T-helper 2 cell treated with Interferon-gamma antibody and Interleukin-4, amounts not matched to agents 5 μg/mL and 100 μg/mL, for 36 hours (primary cell): ENCODE data around the gene WNT2.
"Not testable (repeated sequence)": the region's sequence is repeated elsewhere in the genome, so short reads cannot be mapped to it uniquely, and the experiment has no call there.

Experiments used
- DNase-seq: peaks from one replicate; pipeline ENCODE4 v3.0.0; 2021; ENCODE audit warnings: low spot score
- H3K27ac Mint-ChIP-seq: one replicate; pipeline ENCODE4 v1.8.0; 2021; ENCODE audit warnings: mild to moderate bottlenecking, mixed read lengths
- H3K27me3 Mint-ChIP-seq: one replicate; pipeline ENCODE4 v1.8.0; 2021; ENCODE audit warnings: low read depth, mixed read lengths
- H3K36me3 Mint-ChIP-seq: one replicate; pipeline ENCODE4 v1.8.0; 2021; ENCODE audit warnings: low read depth, mixed read lengths
- H3K4me1 Mint-ChIP-seq: one replicate; pipeline ENCODE4 v1.8.0; 2021; ENCODE audit warnings: low read depth, mixed read lengths
- H3K4me3 Mint-ChIP-seq: one replicate; pipeline ENCODE4 v1.8.0; 2022; ENCODE audit warnings: mild to moderate bottlenecking, moderate library complexity, mixed read lengths
- H3K9me3 Mint-ChIP-seq: one replicate; pipeline ENCODE4 v1.8.0; 2021; ENCODE audit warnings: mixed read lengths

Gene WNT2

DNA sequence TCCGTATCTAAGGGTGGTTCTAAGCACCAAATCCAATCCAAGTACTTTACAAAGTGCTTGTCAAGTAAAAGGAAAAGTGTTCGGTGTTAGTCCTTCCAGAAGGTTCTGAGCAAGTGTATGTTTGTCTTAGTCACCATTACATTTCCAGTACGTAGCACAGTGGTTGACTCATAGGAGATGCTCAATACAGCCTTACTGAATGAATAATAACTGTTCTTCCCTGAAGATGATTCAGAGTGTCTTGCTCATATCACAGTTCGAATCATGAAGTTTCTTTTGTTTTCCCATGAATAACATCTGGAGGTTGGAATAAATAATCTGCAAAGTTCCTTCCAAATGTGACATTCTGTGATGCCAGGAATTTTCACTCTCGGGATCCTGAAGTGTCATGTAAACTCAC lies 53.4 kb downstream of the WNT2 start:
- Mint-ChIP-seq H3K36me3 (no peaks in the 10 kb centered on the region), H3K9me3 (no peaks in the 10 kb centered on the region), H3K4me3 (no peak overlapping the region), H3K4me1 (no peaks in the 10 kb centered on the region), H3K27me3 (no peaks in the 10 kb centered on the region), H3K27ac (no peak overlapping the region)
- DNase-seq = no peak

- Mint-ChIP-seq H3K27ac (no peak overlapping the region), H3K9me3 (no peaks in the 10 kb centered on the region), H3K4me1 (no peaks in the 10 kb centered on the region), H3K4me3 (no peak overlapping the region), H3K36me3 (no peaks in the 10 kb centered on the region), H3K27me3 (peaks cover 9% of the 10 kb centered on the region)
- DNase-seq = no peak
Measured at GRCh38 chr7:117264716-117265115, 58.1 kb downstream of the WNT2 start.

DNA sequence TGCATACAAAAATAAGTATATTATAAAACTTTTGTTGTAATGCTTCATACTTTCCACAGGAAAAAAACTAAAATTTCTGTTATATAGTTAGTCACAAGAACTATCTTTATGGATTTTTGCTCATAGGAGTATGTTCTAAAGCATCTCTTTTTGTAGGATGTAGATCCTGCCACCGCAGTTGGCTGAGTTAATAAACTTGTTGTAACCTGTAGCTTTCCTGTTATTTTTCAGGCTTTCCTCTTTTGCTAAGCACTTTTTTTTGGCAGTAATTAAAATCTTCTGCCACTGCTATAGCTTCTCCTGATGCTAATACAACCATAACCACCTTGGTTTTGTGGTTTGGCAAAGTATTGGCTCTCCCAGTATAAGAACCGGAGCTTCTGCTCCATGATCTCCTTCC lies 60.3 kb downstream of the WNT2 start:
- H3K4me3 Mint-ChIP-seq = no peak overlapping the region
- no peak overlapping the region for H3K27ac Mint-ChIP-seq
- H3K27me3 Mint-ChIP-seq = peaks cover 9% of the 10 kb centered on the region
- H3K36me3 Mint-ChIP-seq = no peaks in the 10 kb centered on the region
- no peak for DNase-seq
- no peaks in the 10 kb centered on the region for H3K9me3 Mint-ChIP-seq
- no peaks in the 10 kb centered on the region for H3K4me1 Mint-ChIP-seq

- no peaks in the 10 kb centered on the region for H3K36me3 Mint-ChIP-seq
- no peak overlapping the region for H3K4me3 Mint-ChIP-seq
- no peak for DNase-seq
- H3K9me3 Mint-ChIP-seq = no peaks in the 10 kb centered on the region
- no peaks in the 10 kb centered on the region for H3K4me1 Mint-ChIP-seq
- H3K27ac Mint-ChIP-seq = no peak overlapping the region
- H3K27me3 Mint-ChIP-seq = peaks cover 9% of the 10 kb centered on the region
Measured at GRCh38 chr7:117259615-117260014, 63.2 kb downstream of the WNT2 start.

DNA sequence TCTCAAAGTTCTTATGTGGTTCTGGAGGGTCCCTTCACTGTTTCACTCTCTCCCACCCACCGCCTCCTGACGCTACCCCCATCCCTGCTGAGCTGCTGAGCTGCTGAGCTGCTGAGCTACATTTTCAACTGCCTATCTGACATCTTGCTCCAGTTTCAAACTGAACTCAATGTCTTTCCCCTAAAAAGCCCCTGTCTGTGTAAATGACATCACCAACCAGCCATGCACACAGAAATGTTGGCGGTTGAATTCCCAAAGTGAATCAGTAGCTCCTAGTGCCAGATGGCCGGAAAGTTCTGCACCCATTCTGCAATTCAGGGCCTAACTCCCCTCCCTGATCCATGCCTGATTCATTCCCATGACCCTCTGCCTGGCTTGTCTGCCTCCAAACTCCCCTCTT lies 71.2 kb downstream of the WNT2 start:
- Mint-ChIP-seq H3K9me3 (no peaks in the 10 kb centered on the region), H3K27ac (no peak overlapping the region), H3K36me3 (no peaks in the 10 kb centered on the region), H3K27me3 (peaks cover 5% of the 10 kb centered on the region), H3K4me1 (no peaks in the 10 kb centered on the region), H3K4me3 (no peak overlapping the region)
- DNase-seq = no peak

GRCh38 chr7:117250801-117251200 lies 72.1 kb downstream of the WNT2 start:
- no peak for DNase-seq
- no peaks in the 10 kb centered on the region for H3K4me1 Mint-ChIP-seq
- H3K9me3 Mint-ChIP-seq = peaks cover 3% of the 10 kb centered on the region

GRCh38 chr7:117250245-117250644 lies 72.6 kb downstream of the WNT2 start:
- peaks cover 9% of the 10 kb centered on the region for H3K9me3 Mint-ChIP-seq
- H3K27me3 Mint-ChIP-seq = peaks cover 5% of the 10 kb centered on the region
- no peaks in the 10 kb centered on the region for H3K4me1 Mint-ChIP-seq
- DNase-seq = no peak
- H3K36me3 Mint-ChIP-seq = no peaks in the 10 kb centered on the region
- H3K27ac Mint-ChIP-seq = no peak overlapping the region
- no peak overlapping the region for H3K4me3 Mint-ChIP-seq

More at GRCh38 chr7:117250801-117251200, 72.1 kb downstream of the WNT2 start:
- H3K4me3 Mint-ChIP-seq = no peak overlapping the region
- no peaks in the 10 kb centered on the region for H3K36me3 Mint-ChIP-seq
- no peak overlapping the region for H3K27ac Mint-ChIP-seq
- H3K27me3 Mint-ChIP-seq = peaks cover 5% of the 10 kb centered on the region

DNA sequence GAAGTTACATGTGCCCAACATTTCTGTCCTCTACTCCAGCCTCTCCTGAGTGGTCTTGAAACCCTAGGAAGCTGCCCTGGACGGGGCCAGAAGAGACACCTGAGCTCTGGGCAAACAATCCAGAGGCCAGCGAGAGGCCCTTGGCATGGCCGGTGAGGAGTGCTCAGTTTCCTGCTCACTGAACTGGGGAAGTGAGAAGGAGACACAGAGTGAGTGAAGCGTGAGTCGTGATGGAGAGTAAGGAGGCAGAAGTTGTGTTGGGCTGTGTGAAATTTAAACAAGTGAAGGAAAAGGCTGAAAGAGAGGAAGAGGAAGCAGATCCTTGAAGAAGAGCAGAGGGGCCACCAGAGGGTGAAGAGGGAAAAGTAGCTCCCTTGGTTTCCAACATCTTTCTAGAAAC lies 73.2 kb downstream of the WNT2 start:
- H3K27me3 Mint-ChIP-seq = peaks cover 5% of the 10 kb centered on the region
- no peak overlapping the region for H3K4me3 Mint-ChIP-seq
- no peaks in the 10 kb centered on the region for H3K4me1 Mint-ChIP-seq
- H3K27ac Mint-ChIP-seq = no peak overlapping the region
- no peak for DNase-seq
- H3K36me3 Mint-ChIP-seq = no peaks in the 10 kb centered on the region
- H3K9me3 Mint-ChIP-seq = peaks cover 9% of the 10 kb centered on the region

- no peaks in the 10 kb centered on the region for H3K36me3 Mint-ChIP-seq
Measured at GRCh38 chr7:117248829-117249228, 74.0 kb downstream of the WNT2 start.

GRCh38 chr7:117247809-117248208 lies 75.0 kb downstream of the WNT2 start:
- H3K9me3 Mint-ChIP-seq = peaks cover 9% of the 10 kb centered on the region
- no peak overlapping the region for H3K4me3 Mint-ChIP-seq
- no peak for DNase-seq
- H3K27me3 Mint-ChIP-seq = peaks cover 5% of the 10 kb centered on the region
- H3K27ac Mint-ChIP-seq = no peak overlapping the region
- H3K4me1 Mint-ChIP-seq = no peaks in the 10 kb centered on the region
- H3K36me3 Mint-ChIP-seq = no peaks in the 10 kb centered on the region

More at GRCh38 chr7:117248829-117249228, 74.0 kb downstream of the WNT2 start:
- H3K27me3 Mint-ChIP-seq = peaks cover 5% of the 10 kb centered on the region
- H3K4me3 Mint-ChIP-seq = no peak overlapping the region
- H3K27ac Mint-ChIP-seq = no peak overlapping the region
- H3K9me3 Mint-ChIP-seq = peaks cover 9% of the 10 kb centered on the region
- H3K4me1 Mint-ChIP-seq = no peaks in the 10 kb centered on the region
- DNase-seq = no peak

GRCh38 chr7:117245703-117246102 lies 77.2 kb downstream of the WNT2 start:
- not testable (repeated sequence) for H3K4me1 Mint-ChIP-seq

GRCh38 chr7:117243390-117243789 lies 79.5 kb downstream of the WNT2 start:
- Mint-ChIP-seq H3K27me3 (no peaks in the 10 kb centered on the region), H3K4me1 (no peaks in the 10 kb centered on the region), H3K27ac (no peak overlapping the region), H3K4me3 (no peak overlapping the region), H3K9me3 (peaks cover 9% of the 10 kb centered on the region), H3K36me3 (no peaks in the 10 kb centered on the region)
- DNase-seq = no peak

More at GRCh38 chr7:117245703-117246102, 77.2 kb downstream of the WNT2 start:
- H3K4me3 Mint-ChIP-seq, H3K36me3 Mint-ChIP-seq, DNase-seq, H3K27ac Mint-ChIP-seq, H3K27me3 Mint-ChIP-seq, H3K9me3 Mint-ChIP-seq: not testable (repeated sequence)

GRCh38 chr7:117241088-117241487 lies 81.8 kb downstream of the WNT2 start:
- Mint-ChIP-seq H3K9me3 (peaks cover 9% of the 10 kb centered on the region), H3K4me1 (no peaks in the 10 kb centered on the region), H3K27ac (no peak overlapping the region), H3K36me3 (no peaks in the 10 kb centered on the region), H3K4me3 (no peak overlapping the region), H3K27me3 (peaks cover 5% of the 10 kb centered on the region)
- no peak for DNase-seq

- H3K4me3 Mint-ChIP-seq = no peak overlapping the region
- H3K9me3 Mint-ChIP-seq = no peaks in the 10 kb centered on the region
- no peaks in the 10 kb centered on the region for H3K36me3 Mint-ChIP-seq
- H3K27me3 Mint-ChIP-seq = peaks cover 5% of the 10 kb centered on the region
- DNase-seq = no peak
- H3K4me1 Mint-ChIP-seq = no peaks in the 10 kb centered on the region
- no peak overlapping the region for H3K27ac Mint-ChIP-seq
Measured at GRCh38 chr7:117238937-117239336, 83.9 kb downstream of the WNT2 start.

DNA sequence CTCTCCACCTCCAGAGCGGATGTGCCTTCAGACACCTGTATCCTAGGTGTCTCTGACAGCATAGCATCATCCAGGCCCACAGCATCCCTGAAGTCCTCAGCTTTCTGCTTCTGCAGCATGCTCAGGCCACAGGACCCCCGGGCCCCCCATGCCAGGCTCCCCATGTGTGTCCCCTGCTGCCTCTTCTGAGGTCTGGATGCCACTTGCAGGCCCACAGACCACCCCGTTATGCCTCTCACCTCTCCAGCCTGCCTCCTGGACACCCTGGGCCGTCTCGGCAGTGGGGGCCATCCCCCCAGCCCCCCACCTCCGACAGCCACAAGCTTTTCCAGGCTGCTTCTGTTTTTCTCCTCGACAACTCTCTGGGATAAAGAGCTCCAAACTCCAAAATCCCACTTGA lies 84.4 kb downstream of the WNT2 start:
- Mint-ChIP-seq H3K36me3 (no peaks in the 10 kb centered on the region), H3K4me1 (no peaks in the 10 kb centered on the region), H3K9me3 (peaks cover 3% of the 10 kb centered on the region), H3K27ac (no peak overlapping the region), H3K27me3 (peaks cover 5% of the 10 kb centered on the region), H3K4me3 (no peak overlapping the region)
- no peak for DNase-seq
